GM10266 (cell line): ENCODE data around the gene PNLIP.

Source experiments
- DNase-seq: peaks from one replicate; pipeline ENCODE4 v3.0.0; 2012; ENCODE audit errors: extremely low spot score
- TF ChIP-seq, protein P1 (sequence below): IDR thresholded peaks from 2 replicates; pipeline ENCODE4 v1.5.1; 2012; ENCODE audit warnings: mild to moderate bottlenecking, low read depth; ENCODE audit not compliant: control insufficient read depth, insufficient read depth; ENCODE audit errors: missing control alignments

Gene PNLIP

DNA sequence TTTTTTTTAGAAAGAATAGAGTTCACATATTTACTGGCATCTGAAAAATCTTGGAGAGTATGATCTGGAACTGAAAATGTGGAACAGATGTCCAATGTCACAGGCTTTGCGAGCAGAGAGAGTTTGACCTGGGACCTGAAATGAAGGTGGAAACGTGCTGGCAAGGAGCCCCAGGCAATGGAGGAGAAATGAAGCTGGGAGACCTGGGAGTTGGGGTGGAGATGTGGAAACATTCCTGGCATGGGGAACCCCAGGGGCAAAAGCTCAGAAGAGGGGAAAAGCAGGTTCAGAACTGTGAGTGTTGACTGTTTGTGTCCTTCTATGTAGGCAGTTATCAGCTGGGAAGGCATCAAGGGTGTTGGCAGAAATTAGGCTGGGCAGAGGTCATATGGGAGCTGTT, 67.7 kb downstream of the PNLIP start:
- TF ChIP-seq, protein P1, sequence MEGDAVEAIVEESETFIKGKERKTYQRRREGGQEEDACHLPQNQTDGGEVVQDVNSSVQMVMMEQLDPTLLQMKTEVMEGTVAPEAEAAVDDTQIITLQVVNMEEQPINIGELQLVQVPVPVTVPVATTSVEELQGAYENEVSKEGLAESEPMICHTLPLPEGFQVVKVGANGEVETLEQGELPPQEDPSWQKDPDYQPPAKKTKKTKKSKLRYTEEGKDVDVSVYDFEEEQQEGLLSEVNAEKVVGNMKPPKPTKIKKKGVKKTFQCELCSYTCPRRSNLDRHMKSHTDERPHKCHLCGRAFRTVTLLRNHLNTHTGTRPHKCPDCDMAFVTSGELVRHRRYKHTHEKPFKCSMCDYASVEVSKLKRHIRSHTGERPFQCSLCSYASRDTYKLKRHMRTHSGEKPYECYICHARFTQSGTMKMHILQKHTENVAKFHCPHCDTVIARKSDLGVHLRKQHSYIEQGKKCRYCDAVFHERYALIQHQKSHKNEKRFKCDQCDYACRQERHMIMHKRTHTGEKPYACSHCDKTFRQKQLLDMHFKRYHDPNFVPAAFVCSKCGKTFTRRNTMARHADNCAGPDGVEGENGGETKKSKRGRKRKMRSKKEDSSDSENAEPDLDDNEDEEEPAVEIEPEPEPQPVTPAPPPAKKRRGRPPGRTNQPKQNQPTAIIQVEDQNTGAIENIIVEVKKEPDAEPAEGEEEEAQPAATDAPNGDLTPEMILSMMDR: no peak
- no peak for DNase-seq

DNA sequence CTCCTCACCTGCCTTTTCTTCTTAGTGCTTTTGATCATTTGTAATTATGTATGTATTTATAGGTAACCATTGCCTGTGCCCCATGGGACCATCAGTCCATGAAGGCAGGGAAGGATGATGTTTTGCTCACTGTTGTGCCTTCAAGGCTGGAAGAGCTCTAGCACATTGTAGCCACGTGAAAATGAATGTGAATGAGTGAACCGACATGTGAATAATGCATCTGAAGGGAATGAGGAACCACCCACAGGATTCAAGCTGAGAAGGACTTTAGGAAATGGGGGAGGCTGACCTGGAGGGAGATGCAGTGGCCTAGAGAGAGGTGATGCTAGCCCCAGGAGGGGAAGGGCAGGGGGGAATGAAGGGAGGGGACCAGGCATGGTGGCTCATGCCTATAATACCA, 69.1 kb downstream of the PNLIP start:
- TF ChIP-seq, protein P1: no peak
- no peak for DNase-seq

DNA sequence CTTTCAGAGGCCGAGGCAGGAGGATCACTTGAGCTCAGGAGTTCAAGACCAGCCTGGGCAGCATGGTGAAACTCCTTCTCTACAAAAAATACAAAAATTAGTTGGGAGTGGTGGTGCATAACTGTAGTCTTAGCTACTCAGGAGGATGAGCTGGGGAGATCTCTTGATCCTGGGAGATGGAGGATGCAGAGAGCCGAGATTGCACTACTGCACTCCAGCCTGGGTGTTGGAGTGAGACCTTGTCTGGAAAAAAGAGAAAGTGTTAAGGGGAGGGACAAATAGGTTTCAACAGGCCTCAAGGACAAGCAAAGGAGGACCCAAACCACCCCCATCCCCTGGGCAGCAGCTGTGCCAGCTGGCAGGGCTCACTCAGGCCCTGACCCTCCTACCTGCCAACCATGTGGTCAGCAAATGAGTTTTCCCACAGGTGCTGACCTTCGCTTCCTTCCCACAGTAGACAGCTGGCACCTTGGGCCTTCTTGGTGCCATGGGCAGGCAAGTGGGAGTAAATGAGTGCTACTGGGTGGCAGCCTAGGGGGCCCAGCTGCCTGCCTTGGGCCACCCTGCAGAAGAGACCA, 69.6 kb downstream of the PNLIP start:
- DNase-seq: no peak
- TF ChIP-seq, protein P1: no peak
